C4-2B (cell line): ENCODE data around the gene MAST4.

Source experiments
- ZFX ChIP-seq: fragments of 450-650 bp; IDR thresholded peaks from 2 replicates; pipeline ENCODE4 v1.6.1; 2017
- TF ChIP-seq, protein P1 (sequence below): fragments of 450-650 bp; conservative IDR thresholded peaks from 2 replicates; pipeline ENCODE4 v1.5.1; 2017; ENCODE audit warnings: mild to moderate bottlenecking

- TF ChIP-seq, protein P1, sequence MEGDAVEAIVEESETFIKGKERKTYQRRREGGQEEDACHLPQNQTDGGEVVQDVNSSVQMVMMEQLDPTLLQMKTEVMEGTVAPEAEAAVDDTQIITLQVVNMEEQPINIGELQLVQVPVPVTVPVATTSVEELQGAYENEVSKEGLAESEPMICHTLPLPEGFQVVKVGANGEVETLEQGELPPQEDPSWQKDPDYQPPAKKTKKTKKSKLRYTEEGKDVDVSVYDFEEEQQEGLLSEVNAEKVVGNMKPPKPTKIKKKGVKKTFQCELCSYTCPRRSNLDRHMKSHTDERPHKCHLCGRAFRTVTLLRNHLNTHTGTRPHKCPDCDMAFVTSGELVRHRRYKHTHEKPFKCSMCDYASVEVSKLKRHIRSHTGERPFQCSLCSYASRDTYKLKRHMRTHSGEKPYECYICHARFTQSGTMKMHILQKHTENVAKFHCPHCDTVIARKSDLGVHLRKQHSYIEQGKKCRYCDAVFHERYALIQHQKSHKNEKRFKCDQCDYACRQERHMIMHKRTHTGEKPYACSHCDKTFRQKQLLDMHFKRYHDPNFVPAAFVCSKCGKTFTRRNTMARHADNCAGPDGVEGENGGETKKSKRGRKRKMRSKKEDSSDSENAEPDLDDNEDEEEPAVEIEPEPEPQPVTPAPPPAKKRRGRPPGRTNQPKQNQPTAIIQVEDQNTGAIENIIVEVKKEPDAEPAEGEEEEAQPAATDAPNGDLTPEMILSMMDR, result no peak
- TF ChIP-seq ZFX, result no peak
These were observed 393.1 kb downstream of the MAST4 start for GRCh38 chr5:66989286-66989685.
